Measurements from ENCODE around the gene TEKT2.

The TEKT2 gene

GRCh38 chr1:36092166-36092797 lies 8.4 kb downstream of the TEKT2 start:
- no peak for TF ChIP-seq CTCF (IDR thresholded peaks at IDR 0.05; ENCODE audit: low read depth, low read length)
- H3K4me3 ChIP-seq (ENCODE audit: low read depth, low read length) = no peak overlapping the region

GRCh38 chr1:36092798-36093185 lies 8.9 kb downstream of the TEKT2 start:
- no peak overlapping the region for H3K4me3 ChIP-seq (ENCODE audit: low read depth, low read length)
- no peak for TF ChIP-seq CTCF (IDR thresholded peaks at IDR 0.05; ENCODE audit: low read depth, low read length)

- H3K4me3 ChIP-seq (ENCODE audit: low read depth, low read length) = no peak overlapping the region
- no peak for TF ChIP-seq CTCF (IDR thresholded peaks at IDR 0.05; ENCODE audit: low read depth, low read length)
These were observed 9.3 kb downstream of the TEKT2 start for GRCh38 chr1:36093226-36093625.

- no peak for TF ChIP-seq CTCF (IDR thresholded peaks at IDR 0.05; ENCODE audit: low read depth, low read length)
- no peak overlapping the region for H3K4me3 ChIP-seq (ENCODE audit: low read depth, low read length)
These were observed 10.0 kb downstream of the TEKT2 start for GRCh38 chr1:36093929-36094328.

GRCh38 chr1:36094621-36095061 lies 10.7 kb downstream of the TEKT2 start:
- no peak overlapping the region for H3K4me3 ChIP-seq (ENCODE audit: low read depth, low read length)
- no peak for TF ChIP-seq CTCF (IDR thresholded peaks at IDR 0.05; ENCODE audit: low read depth, low read length)

GRCh38 chr1:36095760-36096405 lies 12.0 kb downstream of the TEKT2 start:
- no peak overlapping the region for H3K4me3 ChIP-seq (ENCODE audit: low read depth, low read length)
- TF ChIP-seq CTCF (IDR thresholded peaks at IDR 0.05; ENCODE audit: low read depth, low read length) = no peak
